ENCODE data around the gene PTAFR.

Gene PTAFR

GRCh38 chr1:28154078-28154594, 22.4 kb downstream of the PTAFR start (continued):
- TF ChIP-seq CSRNP3 (CRISPR knock-in tag; IDR thresholded peaks at IDR 0.05) (no peak), TCF4 (CRISPR knock-in tag; IDR thresholded peaks at IDR 0.05; ENCODE audit: borderline replicate concordance) (no peak), CSDC2 (CRISPR knock-in tag; IDR thresholded peaks at IDR 0.05) (no peak), ZC3H10 (CRISPR knock-in tag; IDR thresholded peaks at IDR 0.05) (no peak), ISL1 (CRISPR knock-in tag; IDR thresholded peaks at IDR 0.05) (no peak), TOX (CRISPR knock-in tag; IDR thresholded peaks at IDR 0.05; ENCODE audit: borderline replicate concordance) (no peak), ARNTL (CRISPR knock-in tag; IDR thresholded peaks at IDR 0.05; ENCODE audit: borderline replicate concordance, low read depth) (no peak), OSR1 (CRISPR knock-in tag; IDR thresholded peaks at IDR 0.05) (no peak), ZNF8 (CRISPR knock-in tag; IDR thresholded peaks at IDR 0.05) (no peak)
- TF ChIP-seq, protein P1, sequence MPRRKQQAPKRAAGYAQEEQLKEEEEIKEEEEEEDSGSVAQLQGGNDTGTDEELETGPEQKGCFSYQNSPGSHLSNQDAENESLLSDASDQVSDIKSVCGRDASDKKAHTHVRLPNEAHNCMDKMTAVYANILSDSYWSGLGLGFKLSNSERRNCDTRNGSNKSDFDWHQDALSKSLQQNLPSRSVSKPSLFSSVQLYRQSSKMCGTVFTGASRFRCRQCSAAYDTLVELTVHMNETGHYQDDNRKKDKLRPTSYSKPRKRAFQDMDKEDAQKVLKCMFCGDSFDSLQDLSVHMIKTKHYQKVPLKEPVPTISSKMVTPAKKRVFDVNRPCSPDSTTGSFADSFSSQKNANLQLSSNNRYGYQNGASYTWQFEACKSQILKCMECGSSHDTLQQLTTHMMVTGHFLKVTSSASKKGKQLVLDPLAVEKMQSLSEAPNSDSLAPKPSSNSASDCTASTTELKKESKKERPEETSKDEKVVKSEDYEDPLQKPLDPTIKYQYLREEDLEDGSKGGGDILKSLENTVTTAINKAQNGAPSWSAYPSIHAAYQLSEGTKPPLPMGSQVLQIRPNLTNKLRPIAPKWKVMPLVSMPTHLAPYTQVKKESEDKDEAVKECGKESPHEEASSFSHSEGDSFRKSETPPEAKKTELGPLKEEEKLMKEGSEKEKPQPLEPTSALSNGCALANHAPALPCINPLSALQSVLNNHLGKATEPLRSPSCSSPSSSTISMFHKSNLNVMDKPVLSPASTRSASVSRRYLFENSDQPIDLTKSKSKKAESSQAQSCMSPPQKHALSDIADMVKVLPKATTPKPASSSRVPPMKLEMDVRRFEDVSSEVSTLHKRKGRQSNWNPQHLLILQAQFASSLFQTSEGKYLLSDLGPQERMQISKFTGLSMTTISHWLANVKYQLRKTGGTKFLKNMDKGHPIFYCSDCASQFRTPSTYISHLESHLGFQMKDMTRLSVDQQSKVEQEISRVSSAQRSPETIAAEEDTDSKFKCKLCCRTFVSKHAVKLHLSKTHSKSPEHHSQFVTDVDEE (CRISPR knock-in tag; IDR thresholded peaks at IDR 0.05), result no peak

DNA sequence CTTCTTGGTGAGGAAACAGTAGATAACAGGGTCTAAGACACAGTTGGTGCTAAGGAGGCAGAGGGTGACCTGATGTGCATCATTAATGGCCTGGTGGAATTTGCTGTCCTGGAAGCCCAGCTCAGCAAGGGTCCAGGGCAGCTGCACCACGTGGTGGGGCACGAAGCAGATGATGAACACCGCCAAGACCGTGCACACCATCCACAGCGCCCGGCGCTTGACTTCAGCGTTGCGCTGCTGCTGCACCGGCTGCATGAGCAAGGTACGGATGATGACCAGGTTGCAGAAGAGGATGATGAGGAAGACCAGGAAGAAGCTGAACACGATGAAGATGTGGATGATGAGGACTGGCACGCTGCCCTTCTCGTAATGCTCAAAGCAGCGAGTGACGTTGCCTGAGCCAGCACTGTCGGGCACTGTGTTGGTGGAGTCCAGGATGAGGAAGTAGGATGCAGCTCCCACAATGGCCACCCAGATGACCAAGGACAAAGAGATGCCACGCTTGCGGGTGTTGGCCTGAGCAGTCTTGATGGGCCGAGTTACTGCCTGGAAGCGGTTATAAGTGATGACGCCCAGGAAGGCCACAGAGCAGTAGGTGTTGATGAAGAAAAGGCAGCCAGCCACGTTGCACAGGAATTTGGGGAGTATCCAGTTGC, 26.2 kb downstream of the PTAFR start:
- ATAC-seq, result no peak
- TF ChIP-seq ISL1 (CRISPR knock-in tag; IDR thresholded peaks at IDR 0.05) (no peak), SNAI2 (CRISPR knock-in tag; IDR thresholded peaks at IDR 0.05) (no peak), ESRRG (CRISPR knock-in tag; IDR thresholded peaks at IDR 0.05) (no peak), CREB5 (CRISPR knock-in tag; IDR thresholded peaks at IDR 0.05; ENCODE audit: low read depth) (no peak)
- TF ChIP-seq, protein P2, sequence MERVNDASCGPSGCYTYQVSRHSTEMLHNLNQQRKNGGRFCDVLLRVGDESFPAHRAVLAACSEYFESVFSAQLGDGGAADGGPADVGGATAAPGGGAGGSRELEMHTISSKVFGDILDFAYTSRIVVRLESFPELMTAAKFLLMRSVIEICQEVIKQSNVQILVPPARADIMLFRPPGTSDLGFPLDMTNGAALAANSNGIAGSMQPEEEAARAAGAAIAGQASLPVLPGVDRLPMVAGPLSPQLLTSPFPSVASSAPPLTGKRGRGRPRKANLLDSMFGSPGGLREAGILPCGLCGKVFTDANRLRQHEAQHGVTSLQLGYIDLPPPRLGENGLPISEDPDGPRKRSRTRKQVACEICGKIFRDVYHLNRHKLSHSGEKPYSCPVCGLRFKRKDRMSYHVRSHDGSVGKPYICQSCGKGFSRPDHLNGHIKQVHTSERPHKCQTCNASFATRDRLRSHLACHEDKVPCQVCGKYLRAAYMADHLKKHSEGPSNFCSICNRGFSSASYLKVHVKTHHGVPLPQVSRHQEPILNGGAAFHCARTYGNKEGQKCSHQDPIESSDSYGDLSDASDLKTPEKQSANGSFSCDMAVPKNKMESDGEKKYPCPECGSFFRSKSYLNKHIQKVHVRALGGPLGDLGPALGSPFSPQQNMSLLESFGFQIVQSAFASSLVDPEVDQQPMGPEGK (CRISPR knock-in tag; IDR thresholded peaks at IDR 0.05; ENCODE audit: borderline replicate concordance), result no peak

GRCh38 chr1:28148880-28149195, 27.7 kb downstream of the PTAFR start:
- no peak for ATAC-seq
- TF ChIP-seq SNAI2 (CRISPR knock-in tag; IDR thresholded peaks at IDR 0.05), result no peak
- TF ChIP-seq ZNF8 (CRISPR knock-in tag; IDR thresholded peaks at IDR 0.05), result no peak
- TF ChIP-seq ZFP30 (CRISPR knock-in tag; IDR thresholded peaks at IDR 0.05), result no peak
- no peak for TF ChIP-seq ZNF565 (CRISPR knock-in tag; conservative IDR thresholded peaks at IDR 0.05; ENCODE audit: low read depth)
- no peak for TF ChIP-seq POU6F1 (CRISPR knock-in tag; IDR thresholded peaks at IDR 0.05; ENCODE audit: borderline replicate concordance, low read depth)
- TF ChIP-seq ZC3H10 (CRISPR knock-in tag; IDR thresholded peaks at IDR 0.05), result no peak
- TF ChIP-seq ARNTL (CRISPR knock-in tag; IDR thresholded peaks at IDR 0.05; ENCODE audit: borderline replicate concordance, low read depth), result no peak
- no peak for TF ChIP-seq OSR1 (CRISPR knock-in tag; IDR thresholded peaks at IDR 0.05)
- TF ChIP-seq, protein P1 (CRISPR knock-in tag; IDR thresholded peaks at IDR 0.05), result no peak
- TF ChIP-seq, protein P2 (CRISPR knock-in tag; IDR thresholded peaks at IDR 0.05; ENCODE audit: borderline replicate concordance), result no peak

Data from SK-N-SH treated with all-trans-retinoic acid at 6 μM for 48 hours (cell line).